Esophagus squamous epithelium (tissue), 5 donors: Measurements from ENCODE around the gene DMAC1. TPM values are rescaled to one million over a fixed set of nuclear protein-coding genes. Genes with fewer than 3 reads are reported as not detected.

Experiments used
- DNase-seq: peaks from one replicate; lab custom pipeline; 2025; lab: John Stamatoyannopoulos, UW
- H3K27ac ChIP-seq, 4 donors: fragments of 200-600 bp; sonication (generic); one replicate each; pipeline ENCODE4 v1.5.1; 2016 to 2019; ENCODE audit warnings: mild to moderate bottlenecking in 1 of 4
- H3K27me3 ChIP-seq, 4 donors: fragments of 200-600 bp; sonication (generic); 1 replicate in 3 of 4; 2 replicates in 1 of 4; pipeline versions ENCODE4 v1.5.1 to v1.6.0; 2017 to 2021; ENCODE audit warnings: antibody characterized with exemption in 1 of 4
- H3K36me3 ChIP-seq, 3 donors: fragments of 200-600 bp; sonication (generic); one replicate each; pipeline ENCODE4 v1.5.1; 2016 to 2019
- H3K4me1 ChIP-seq, 3 donors: fragments of 200-600 bp; sonication (generic); one replicate each; pipeline ENCODE4 v1.5.1; 2017 to 2019
- H3K4me3 ChIP-seq, 4 donors: fragments of 200-600 bp; sonication (generic); 1 replicate in 3 of 4; 2 replicates in 1 of 4; pipeline ENCODE4 v1.5.1; 2016 to 2019; ENCODE audit warnings: mild to moderate bottlenecking in 2 of 4, moderate library complexity in 1 of 4
- H3K9me3 ChIP-seq, 3 donors: fragments of 200-600 bp; sonication (generic); one replicate each; pipeline ENCODE4 v1.5.1; 2016 to 2019
- POLR2A ChIP-seq, 4 donors: fragments of 450-650 bp; IDR thresholded peaks; one replicate each; pipeline ENCODE4 v1.6.1; 2017; ENCODE audit warnings: antibody characterized with exemption in 4 of 4, mild to moderate bottlenecking in 4 of 4, moderate library complexity in 3 of 4
- WGBS, 2 donors: methylation state at CpG; one replicate each; pipeline ENCODE4 v1.1.5; 2018; 5-methylcytosine and 5-hydroxymethylcytosine counted together
- intact Hi-C: fragments of 100-400 bp; cut with DNase I; formaldehyde crosslinking; loops from one replicate; pipeline ENCODE4 v1.15.0; 2022
- total RNA-seq, 4 donors: library from RNA; depleted of rRNA; stranded (reverse); fragments of >200 nt; gene quantifications; one replicate each; pipeline ENCODE4 v1.1.0, GENCODE V29; 2016
- TF ChIP-seq, protein P1 (sequence below), 6 experiments: fragments of 450-650 bp in 4 of 6; fragments of 200-600 bp in 2 of 6; sonication (generic) in 2 of 6; IDR thresholded peaks; one replicate each; pipeline ENCODE4 v1.5.1; 2016 to 2019; ENCODE audit warnings: antibody characterized with exemption in 6 of 6, mild to moderate bottlenecking in 4 of 6, moderate library complexity in 4 of 6
- donor health status: DM: yes; HTN: yes; CAD: no.

DMAC1 gene
- total RNA-seq, 4 donors from 2014 or later: 7.9 to 14.6 (median 12.4) TPM

DNA sequence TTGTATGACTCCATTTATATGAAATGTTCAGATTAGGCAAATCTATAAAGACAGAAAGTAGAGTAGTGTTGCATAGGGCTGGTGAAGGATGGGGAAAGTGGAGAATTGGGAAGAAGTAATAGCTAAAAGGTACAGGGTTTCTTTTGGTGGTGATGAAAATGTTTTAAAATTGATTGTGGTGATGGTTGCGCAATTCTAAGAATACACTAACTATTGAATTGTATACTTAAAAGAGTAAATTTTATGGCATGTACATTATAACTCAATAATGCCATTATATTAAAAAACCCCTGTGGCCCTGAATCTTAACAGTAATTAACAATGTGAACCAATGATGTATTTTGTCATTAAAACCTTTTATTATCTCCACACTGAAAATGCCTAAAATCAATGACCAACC is 20.4 kb upstream of the DMAC1 start:
- TF ChIP-seq POLR2A (IDR thresholded peaks at IDR 0.05): no peak
- TF ChIP-seq, protein P1, sequence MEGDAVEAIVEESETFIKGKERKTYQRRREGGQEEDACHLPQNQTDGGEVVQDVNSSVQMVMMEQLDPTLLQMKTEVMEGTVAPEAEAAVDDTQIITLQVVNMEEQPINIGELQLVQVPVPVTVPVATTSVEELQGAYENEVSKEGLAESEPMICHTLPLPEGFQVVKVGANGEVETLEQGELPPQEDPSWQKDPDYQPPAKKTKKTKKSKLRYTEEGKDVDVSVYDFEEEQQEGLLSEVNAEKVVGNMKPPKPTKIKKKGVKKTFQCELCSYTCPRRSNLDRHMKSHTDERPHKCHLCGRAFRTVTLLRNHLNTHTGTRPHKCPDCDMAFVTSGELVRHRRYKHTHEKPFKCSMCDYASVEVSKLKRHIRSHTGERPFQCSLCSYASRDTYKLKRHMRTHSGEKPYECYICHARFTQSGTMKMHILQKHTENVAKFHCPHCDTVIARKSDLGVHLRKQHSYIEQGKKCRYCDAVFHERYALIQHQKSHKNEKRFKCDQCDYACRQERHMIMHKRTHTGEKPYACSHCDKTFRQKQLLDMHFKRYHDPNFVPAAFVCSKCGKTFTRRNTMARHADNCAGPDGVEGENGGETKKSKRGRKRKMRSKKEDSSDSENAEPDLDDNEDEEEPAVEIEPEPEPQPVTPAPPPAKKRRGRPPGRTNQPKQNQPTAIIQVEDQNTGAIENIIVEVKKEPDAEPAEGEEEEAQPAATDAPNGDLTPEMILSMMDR (IDR thresholded peaks at IDR 0.05): no peak
- Histone ChIP-seq H3K4me1 (no peaks in the 10 kb centered on the region), H3K36me3 (no peaks in the 10 kb centered on the region), H3K27me3 (no peaks in the 10 kb centered on the region), H3K4me3 (no peak overlapping the region), H3K9me3 (no peaks in the 10 kb centered on the region), H3K27ac (no peak overlapping the region)
- WGBS, 2 donors: 3 to 28% methylated on average over 1 of the region's 1 CpG
- no peak for DNase-seq
- intact Hi-C loops: no loop called here

- H3K4me3 ChIP-seq: no peak overlapping the region
- no peak overlapping the region for H3K27ac ChIP-seq
- no peak for TF ChIP-seq POLR2A (IDR thresholded peaks at IDR 0.05)
- TF ChIP-seq, protein P1 (IDR thresholded peaks at IDR 0.05): no peak
- WGBS, 2 donors: 71 to 77% methylated on average over 2 of the region's 2 CpGs
- no peak for DNase-seq
- no peaks in the 10 kb centered on the region for H3K4me1 ChIP-seq
- no peaks in the 10 kb centered on the region for H3K9me3 ChIP-seq
- intact Hi-C loops: no loop called here
- no peaks in the 10 kb centered on the region for H3K36me3 ChIP-seq
- H3K27me3 ChIP-seq: no peaks in the 10 kb centered on the region
Measured at GRCh38 chr9:7816021-7816420, 16.4 kb upstream of the DMAC1 start.

DNA sequence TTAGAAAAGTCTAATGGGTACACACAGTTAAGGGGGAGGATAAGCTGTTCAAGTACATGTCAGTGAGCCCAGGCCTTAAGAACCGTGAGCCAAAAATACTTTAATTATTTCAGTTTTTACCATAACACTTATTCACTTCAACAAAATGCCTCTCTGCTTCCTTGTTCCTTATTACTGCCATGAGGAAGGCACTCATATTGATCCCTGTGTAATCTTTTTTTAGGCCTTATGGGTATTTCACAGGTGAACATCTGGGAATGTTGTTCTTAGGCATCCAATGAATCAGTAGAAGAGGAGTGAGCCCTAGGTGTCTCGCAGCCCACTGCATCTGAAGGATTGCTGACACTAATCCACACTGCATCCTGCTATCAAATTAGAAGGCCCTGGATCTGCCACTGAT is 13.5 kb upstream of the DMAC1 start:
- Histone ChIP-seq H3K27ac (no peak overlapping the region), H3K27me3 (no peaks in the 10 kb centered on the region), H3K9me3 (no peaks in the 10 kb centered on the region), H3K4me1 (no peaks in the 10 kb centered on the region), H3K36me3 (no peaks in the 10 kb centered on the region), H3K4me3 (no peak overlapping the region)
- no peak for TF ChIP-seq POLR2A (IDR thresholded peaks at IDR 0.05)
- TF ChIP-seq, protein P1 (IDR thresholded peaks at IDR 0.05): no peak
- WGBS, 2 donors: 87 to 91% methylated on average over 2 of the region's 2 CpGs
- DNase-seq: no peak
- intact Hi-C loops: no loop called here

GRCh38 chr9:7811677-7812076 is 12.1 kb upstream of the DMAC1 start:
- WGBS, 2 donors: 24 to 30% methylated on average over 3 of the region's 3 CpGs
- no peak for DNase-seq
- TF ChIP-seq POLR2A (IDR thresholded peaks at IDR 0.05): no peak
- TF ChIP-seq, protein P1 (IDR thresholded peaks at IDR 0.05): no peak

DNA sequence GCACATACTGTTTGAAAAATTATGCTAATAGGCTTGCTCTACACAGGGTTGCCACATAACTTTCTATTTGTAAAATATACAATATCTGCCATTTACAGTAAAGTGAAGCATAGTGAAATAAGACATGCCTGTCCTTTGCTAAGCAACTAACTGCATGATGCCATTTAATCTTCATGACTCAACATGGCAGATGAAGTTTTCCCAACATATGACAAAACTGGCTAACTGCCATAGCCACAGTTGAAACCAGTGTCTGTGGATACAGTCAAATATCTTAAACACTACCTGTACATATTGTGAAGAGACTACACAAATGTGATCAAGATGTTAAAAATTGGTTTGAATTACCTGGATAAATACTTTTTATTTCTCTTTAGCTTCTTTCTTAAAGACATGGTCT is 3.1 kb upstream of the DMAC1 start:
- peaks cover 5 to 19% (median 8%) of the 10 kb centered on the region in 3 donors for H3K4me1 ChIP-seq
- no peak overlapping the region for H3K4me3 ChIP-seq
- intact Hi-C loops: no loop called here
- H3K27ac ChIP-seq: no peak overlapping the region
- H3K9me3 ChIP-seq: no peaks in the 10 kb centered on the region
- H3K36me3 ChIP-seq: no peaks in the 10 kb centered on the region
- TF ChIP-seq, protein P1 (IDR thresholded peaks at IDR 0.05): no peak
- no peak for TF ChIP-seq POLR2A (IDR thresholded peaks at IDR 0.05)
- DNase-seq: no peak
- H3K27me3 ChIP-seq: no peaks in the 10 kb centered on the region

More at GRCh38 chr9:7811677-7812076, 12.1 kb upstream of the DMAC1 start:
- no peaks in the 10 kb centered on the region for H3K4me1 ChIP-seq
- no peaks in the 10 kb centered on the region for H3K9me3 ChIP-seq
- intact Hi-C loops: no loop called here
- no peaks in the 10 kb centered on the region for H3K27me3 ChIP-seq
- no peak overlapping the region for H3K4me3 ChIP-seq
- H3K27ac ChIP-seq: no peak overlapping the region
- H3K36me3 ChIP-seq: no peaks in the 10 kb centered on the region
